ENCODE data around the gene PTPRU.
"Not testable (repeated sequence)": the region's sequence is repeated elsewhere in the genome, so short reads cannot be mapped to it uniquely, and the experiment has no call there.

Gene PTPRU

DNA sequence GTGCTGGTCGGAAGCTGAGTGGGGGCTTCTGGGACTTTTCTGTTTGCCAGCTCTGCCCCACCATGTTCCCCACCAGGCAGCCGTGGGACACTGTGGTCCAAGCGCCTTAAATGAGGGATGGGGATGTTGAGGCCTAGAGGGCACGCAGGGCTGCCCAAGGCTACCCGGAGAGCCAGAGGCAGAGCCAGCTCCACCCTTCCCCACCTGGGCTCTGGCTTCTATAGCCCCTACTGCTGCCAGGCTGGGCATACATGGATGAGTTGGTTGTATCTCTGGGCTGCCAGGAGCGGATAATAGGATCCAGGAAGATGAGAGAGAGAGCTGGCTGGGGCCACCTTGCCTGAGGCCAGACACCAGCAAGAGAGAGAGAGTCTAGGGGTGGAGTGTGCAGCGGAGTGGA is 49.4 kb downstream of the PTPRU start:
- DNase-seq: no peak

GRCh38 chr1:29286194-29286767 is 50.0 kb downstream of the PTPRU start:
- DNase-seq: no peak

- no peak for DNase-seq
Observed at GRCh38 chr1:29289493-29289892, 53.2 kb downstream of the PTPRU start.

DNA sequence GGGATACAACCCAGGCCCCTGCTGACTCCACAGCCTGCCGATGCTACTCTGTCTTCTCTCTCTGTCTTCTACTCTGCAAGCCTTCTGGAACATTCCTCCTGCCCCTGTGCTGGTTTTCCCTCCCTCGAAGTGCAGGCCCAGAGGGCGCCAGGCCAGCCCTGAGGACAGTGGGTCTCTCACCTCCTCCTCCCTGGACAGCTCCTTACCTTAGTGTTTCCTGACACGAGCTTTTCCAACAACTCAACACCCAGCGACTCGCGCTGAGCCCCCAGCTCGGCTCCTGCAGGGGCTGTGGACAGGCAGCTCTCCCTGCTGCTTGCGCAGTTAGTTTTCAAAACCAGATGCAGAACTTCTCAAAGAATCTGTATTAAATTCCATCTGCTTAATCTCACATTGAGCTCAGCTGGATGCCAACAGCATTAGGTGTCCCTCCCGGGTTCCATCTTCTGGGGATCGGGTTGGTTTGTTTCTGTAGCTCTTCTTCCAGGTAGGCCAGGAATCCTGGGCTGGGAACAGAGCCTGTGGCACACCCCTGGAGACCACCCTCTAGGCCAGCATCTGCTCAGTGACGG is 54.2 kb downstream of the PTPRU start:
- DNase-seq: no peak

GRCh38 chr1:29291756-29292155 is 55.4 kb downstream of the PTPRU start:
- DNase-seq: no peak

DNA sequence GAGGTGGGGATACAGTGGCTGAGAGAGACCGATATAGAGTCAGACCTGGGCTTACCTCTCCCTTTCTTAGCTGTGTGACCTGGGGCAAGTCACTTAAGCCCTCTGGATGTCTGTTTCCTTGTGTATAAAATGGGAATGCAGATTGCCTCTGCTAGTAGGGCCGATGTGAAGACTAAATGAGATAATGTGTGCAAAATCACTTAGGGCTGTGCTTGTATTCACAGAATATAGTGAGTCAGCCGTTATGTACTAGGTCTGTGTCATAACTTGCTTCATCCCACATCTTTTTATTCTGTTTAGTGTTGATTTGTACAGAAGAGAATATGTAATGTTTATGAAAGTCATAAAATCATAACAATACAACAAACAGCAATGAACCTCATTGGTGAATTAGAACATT is 56.0 kb downstream of the PTPRU start:
- no peak for DNase-seq

DNA sequence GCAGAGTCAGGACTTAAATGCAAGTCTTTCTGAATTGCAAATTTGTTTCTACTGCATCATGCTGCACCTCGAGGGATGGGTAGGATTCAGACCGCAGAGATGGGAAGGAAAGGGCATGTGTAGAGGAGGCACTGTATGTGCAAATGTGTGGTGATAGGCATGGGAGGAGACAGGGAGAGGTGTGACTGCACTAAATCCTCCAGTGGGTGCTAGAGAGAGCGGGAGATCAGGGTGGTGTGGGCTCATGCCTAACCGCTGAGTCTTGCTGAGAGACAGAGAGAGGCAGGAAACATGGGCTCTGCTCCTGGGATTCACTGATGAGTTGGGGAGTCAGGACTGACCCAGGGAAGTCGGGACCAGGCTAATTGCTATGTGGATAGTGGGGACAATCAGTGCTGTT is 61.1 kb downstream of the PTPRU start:
- DNase-seq: no peak

GRCh38 chr1:29298246-29298645 is 61.9 kb downstream of the PTPRU start:
- DNase-seq: no peak

- DNase-seq: no peak
Observed at GRCh38 chr1:29299446-29299845, 63.1 kb downstream of the PTPRU start.

GRCh38 chr1:29301732-29302131 is 65.4 kb downstream of the PTPRU start:
- not testable (repeated sequence) for DNase-seq

GRCh38 chr1:29303201-29304024 is 67.1 kb downstream of the PTPRU start:
- DNase-seq: no peak

DNA sequence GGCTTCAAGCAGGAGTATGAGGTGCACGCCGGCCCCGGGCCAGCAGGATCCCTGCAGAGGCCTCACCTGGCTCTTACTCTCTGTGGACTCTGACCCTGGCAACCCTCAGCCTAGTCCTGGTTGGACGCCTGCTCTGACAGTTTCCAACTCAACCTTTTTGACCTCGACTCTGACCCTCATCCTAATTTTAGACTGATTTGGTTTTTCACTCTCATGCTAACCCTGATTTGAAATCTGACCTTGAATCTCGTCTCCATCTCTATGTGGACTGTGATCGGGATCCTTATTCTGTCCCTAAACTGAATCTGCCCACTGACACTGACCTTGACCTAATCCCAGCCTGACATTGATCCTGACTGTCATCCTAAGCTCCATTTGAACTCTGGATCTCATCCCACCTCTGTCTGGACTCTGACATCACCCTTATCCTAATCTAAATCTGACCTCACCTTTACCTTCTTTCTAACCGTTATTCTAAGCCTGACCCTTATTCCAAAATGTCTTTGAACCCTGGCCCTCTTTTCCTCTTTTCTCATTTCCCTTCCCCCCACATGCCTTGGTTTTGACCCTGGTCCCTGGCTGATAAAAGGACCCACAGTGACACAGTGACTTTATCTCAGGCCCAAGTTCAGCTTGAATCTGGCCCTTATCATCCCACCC is 67.8 kb downstream of the PTPRU start:
- no peak for DNase-seq

DNA sequence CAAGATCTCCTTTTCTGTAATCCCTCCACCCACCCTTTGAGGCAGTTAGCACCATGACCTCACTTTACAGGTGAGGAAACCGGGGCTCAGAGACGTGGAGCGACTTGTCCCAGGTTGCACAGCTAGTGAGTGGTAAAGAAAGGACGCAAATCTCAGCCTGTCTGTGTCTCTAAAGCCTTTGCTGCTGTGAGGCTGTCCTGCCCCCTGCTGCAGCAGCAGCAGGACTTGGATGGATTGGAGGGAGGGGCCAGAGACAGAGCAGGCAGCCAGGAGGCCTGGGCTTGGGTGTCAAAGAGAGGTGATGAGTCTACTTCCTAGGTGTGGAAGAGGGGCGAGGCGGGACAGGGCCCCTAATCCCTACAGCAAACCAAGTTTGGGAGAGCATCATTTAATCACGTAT is 69.6 kb downstream of the PTPRU start:
- no peak for DNase-seq

GRCh38 chr1:29306471-29307140 is 70.3 kb downstream of the PTPRU start:
- DNase-seq: no peak

DNA sequence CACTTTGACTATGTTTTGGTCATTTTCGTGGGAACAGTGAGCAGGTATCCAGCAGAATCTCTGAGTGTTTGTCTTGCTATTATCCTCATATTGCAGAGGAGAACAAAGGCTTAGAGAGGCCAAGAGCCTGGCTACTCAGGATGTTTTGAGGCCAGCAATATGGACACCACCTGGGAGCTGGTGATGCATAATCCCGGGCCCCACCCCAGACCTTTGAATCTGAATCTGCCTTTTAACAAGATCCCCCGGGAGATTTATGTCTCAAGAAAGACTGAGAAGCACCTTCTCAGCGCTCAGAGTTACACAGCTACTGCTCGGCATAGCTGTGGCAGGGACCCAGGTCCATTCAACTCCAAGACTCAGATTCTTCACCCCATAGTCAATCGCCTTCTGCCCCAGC is 72.8 kb downstream of the PTPRU start:
- no peak for DNase-seq

DNA sequence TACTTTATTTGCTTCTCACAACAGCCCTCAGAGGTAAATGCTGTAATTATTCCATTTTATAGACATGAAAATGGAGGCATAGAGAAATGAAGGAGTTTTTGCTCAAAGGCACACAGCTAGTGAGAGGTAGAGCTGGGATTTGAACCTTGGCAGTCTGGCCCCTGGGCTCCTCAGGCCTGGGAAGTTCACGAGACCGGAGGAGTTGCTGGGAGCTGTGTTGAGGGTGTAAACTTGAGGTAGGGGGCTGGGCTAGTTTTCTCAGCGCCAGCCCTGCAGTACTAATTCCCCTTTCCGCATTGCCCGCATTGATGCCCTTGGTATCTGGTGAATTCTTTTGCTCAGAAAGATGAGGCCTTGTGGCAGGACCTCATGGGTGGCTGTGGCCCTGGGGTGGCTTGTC is 73.3 kb downstream of the PTPRU start:
- no peak for DNase-seq

DNA sequence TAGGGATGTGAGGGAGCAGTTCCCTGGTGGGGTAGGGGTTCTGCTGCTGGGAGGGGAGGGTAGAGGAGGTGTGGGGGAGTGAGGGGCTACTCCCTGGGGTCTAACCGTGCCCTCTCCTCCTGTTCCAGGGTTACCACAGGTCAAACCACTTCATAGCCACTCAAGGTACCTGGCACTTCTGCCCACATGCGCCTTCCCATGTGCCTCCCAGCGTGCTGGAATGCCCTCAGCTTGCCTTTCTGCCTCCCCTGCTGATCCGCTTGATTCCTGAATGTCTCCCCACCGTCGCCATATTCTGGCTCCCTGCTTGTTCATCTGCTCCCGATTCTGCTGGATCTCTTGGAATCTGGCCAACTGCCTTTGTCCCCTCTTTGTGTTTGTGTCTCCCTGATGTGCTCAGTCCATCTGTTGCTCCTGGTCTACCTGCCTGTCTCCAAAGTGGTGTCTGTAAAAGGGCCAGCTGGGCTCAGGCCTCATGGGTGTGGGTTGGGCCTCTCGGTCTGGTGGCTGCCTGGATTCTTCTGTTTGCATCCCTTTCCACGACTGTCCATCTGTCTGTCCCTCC is 74.4 kb downstream of the PTPRU start:
- no peak for DNase-seq

DNA sequence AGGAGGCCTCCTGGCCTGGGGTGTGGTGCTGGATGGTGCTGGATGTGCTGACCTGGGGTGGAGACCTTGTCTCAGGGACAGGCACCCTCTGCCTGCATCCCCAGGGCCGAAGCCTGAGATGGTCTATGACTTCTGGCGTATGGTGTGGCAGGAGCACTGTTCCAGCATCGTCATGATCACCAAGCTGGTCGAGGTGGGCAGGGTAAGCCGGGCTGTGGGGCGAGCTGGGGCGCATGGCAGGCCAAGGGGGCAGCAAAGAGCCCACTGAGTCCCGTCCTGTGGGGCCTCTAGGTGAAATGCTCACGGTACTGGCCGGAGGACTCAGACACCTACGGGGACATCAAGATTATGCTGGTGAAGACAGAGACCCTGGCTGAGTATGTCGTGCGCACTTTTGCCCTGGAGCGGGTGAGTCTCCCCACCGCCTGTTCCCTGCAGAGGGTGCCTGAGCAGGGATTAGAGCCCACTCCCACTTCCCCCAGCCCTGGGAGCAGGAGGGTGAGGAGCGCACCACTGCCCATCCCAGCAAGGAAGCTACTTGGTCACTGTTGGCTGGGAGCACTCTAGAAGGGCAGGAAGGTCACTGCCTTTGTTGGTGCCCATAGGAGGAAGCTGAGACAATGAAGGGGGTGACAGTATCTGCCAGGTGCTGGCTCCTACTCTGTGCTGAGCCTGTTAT is 75.2 kb downstream of the PTPRU start:
- DNase-seq: no peak

DNA sequence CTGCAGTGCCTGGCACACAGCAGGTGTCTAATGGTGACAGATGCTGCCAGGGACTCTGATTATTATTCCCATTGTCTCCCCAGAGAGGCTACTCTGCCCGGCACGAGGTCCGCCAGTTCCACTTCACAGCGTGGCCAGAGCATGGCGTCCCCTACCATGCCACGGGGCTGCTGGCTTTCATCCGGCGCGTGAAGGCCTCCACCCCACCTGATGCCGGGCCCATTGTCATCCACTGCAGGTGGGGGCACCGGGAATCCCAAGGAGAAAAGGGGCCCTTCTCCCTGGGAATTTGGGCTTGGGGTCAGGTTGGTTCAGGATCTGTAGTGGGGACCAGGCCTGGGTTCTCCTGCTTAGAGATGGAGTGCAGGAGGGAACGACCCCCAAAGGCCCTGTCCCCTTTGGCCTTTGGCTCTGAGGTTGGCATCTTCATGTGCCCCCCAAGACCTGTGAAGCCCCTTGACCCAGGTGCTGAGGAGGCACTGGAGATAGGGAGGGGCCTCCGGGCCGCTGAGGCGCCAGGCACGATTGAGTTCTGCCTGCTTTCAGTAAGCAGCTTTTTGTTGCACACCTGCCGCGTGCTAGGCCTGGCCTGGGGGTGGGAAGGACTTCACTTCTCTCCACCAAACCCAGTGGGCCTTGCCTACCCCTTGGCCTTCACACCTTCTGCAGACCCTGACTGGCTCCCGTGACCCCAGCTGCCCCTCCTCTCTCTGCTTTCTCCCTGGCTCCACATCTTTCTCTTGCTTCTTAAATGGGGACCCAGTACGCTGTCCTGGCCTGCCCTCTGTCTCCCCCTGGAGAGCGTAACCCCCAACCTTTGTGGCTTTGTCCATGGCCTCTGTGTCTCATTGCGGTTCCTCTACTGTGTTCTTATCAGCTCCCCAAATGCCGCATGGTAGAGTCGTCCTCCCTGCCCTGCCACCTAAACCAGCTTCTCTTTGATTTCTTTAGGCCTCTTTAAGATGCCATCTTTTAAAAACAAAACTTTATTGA is 76.4 kb downstream of the PTPRU start:
- DNase-seq: no peak

- DNase-seq: not testable (repeated sequence)
Observed at GRCh38 chr1:29314685-29315084, 78.4 kb downstream of the PTPRU start.
